OCI-LY7 (cell line): ENCODE data around the gene UTS2R. TPM values are rescaled to one million over a fixed set of nuclear protein-coding genes. Genes with fewer than 3 reads are reported as not detected.

Source experiments
- BruUV-seq: library from RNA; stranded (reverse); fragments of 400-500 nt; replicated peaks from 2 replicates; lab custom pipeline; 2021; lab: Mats Ljungman, UMichigan
- CTCF ChIA-PET: fragments of 300-600 bp; sonication (Branson Sonifier 250); formaldehyde crosslinking; loops from one replicate; lab custom pipeline; 2022; ENCODE audit warnings: antibody characterized with exemption; ENCODE audit not compliant: unreplicated experiment; lab: Charles Lee
- POLR2A ChIA-PET: fragments of 300-600 bp; sonication (Branson Sonifier 250); formaldehyde crosslinking; loops from one replicate; lab custom pipeline; 2022; ENCODE audit warnings: antibody characterized with exemption; lab: Charles Lee
- DNase-seq: peaks from one replicate; pipeline ENCODE4 v3.0.0-alpha.2; 2015; ENCODE audit warnings: low spot score
- H2AFZ ChIP-seq: fragments of 200-600 bp; sonication (generic), shearing (Covaris generic); 2 replicates; pipeline ENCODE4 v1.6.1; 2014; ENCODE audit warnings: mild to moderate bottlenecking, antibody characterized with exemption, low read length, moderate library complexity
- H3K27ac ChIP-seq: fragments of 200-600 bp; sonication (generic); 2 replicates; pipeline ENCODE4 v1.5.1; 2014; ENCODE audit warnings: mixed run types, low read depth, mild to moderate bottlenecking, moderate library complexity, low read length, inconsistent platforms; ENCODE audit not compliant: poor library complexity, severe bottlenecking
- H3K36me3 ChIP-seq: fragments of 200-600 bp; sonication (generic); 2 replicates; pipeline ENCODE4 v1.6.1; 2014; ENCODE audit warnings: mild to moderate bottlenecking, antibody characterized with exemption, low read length, moderate library complexity, mixed read lengths; ENCODE audit not compliant: insufficient read depth
- H3K4me1 ChIP-seq: fragments of 200-600 bp; sonication (generic); 2 replicates; pipeline ENCODE4 v1.5.1; 2014; ENCODE audit warnings: mild to moderate bottlenecking, low read length; ENCODE audit not compliant: insufficient read depth, poor library complexity, severe bottlenecking
- H3K4me2 ChIP-seq: fragments of 200-600 bp; sonication (generic); 2 replicates; pipeline ENCODE4 v1.6.1; 2014; ENCODE audit warnings: mild to moderate bottlenecking, low read length
- H3K4me3 ChIP-seq: fragments of 200-600 bp; sonication (generic); 2 replicates; pipeline ENCODE4 v1.5.1; 2014; ENCODE audit warnings: mild to moderate bottlenecking, low read depth, low read length; ENCODE audit not compliant: poor library complexity, severe bottlenecking
- H3K79me2 ChIP-seq: fragments of 200-600 bp; sonication (generic); 2 replicates; pipeline ENCODE4 v1.6.1; 2016; ENCODE audit warnings: low read depth, mild to moderate bottlenecking, low read length, moderate library complexity, mixed read lengths; ENCODE audit not compliant: insufficient read depth
- H3K9me2 ChIP-seq: fragments of 200-600 bp; sonication (generic); 2 replicates; pipeline ENCODE4 v1.6.1; 2016; ENCODE audit warnings: mild to moderate bottlenecking, low read length, mixed read lengths; ENCODE audit not compliant: insufficient read depth
- H3K9me3 ChIP-seq: fragments of 200-600 bp; sonication (generic); 2 replicates; pipeline ENCODE4 v1.6.1; 2014; ENCODE audit warnings: mild to moderate bottlenecking, mixed run types, low read length, mixed read lengths
- H4K20me1 ChIP-seq: fragments of 200-600 bp; sonication (generic); 2 replicates; pipeline ENCODE4 v1.6.1; 2014; ENCODE audit warnings: mild to moderate bottlenecking, antibody characterized with exemption, low read length, moderate library complexity, mixed read lengths; ENCODE audit not compliant: insufficient read depth
- EZH2phosphoT487 ChIP-seq: fragments of 200-600 bp; sonication (generic); IDR thresholded peaks from 2 replicates; pipeline ENCODE4 v1.6.1; 2018; ENCODE audit warnings: low read depth, borderline replicate concordance, mild to moderate bottlenecking, mixed run types, antibody characterized with exemption, low read length, moderate library complexity, mixed read lengths
- intact Hi-C: fragments of 100-400 bp; cut with micrococcal nuclease; formaldehyde crosslinking; loops from one replicate; pipeline ENCODE4 v1.10.0; 2022; ENCODE audit not compliant: unreplicated experiment
- total RNA-seq, 2 experiments: library from RNA; depleted of rRNA in 1 of 2; stranded (reverse); fragments of >200 nt in 1 of 2; shearing (Covaris generic) in 1 of 2; gene quantifications; 2 replicates each; pipeline ENCODE4 v1.2.3, GENCODE V29; 2014 to 2022
- TF ChIP-seq, protein P1 (sequence below): fragments of 200-600 bp; sonication (generic); conservative IDR thresholded peaks from 2 replicates; pipeline ENCODE4 v1.5.1; 2014; ENCODE audit warnings: mild to moderate bottlenecking, antibody characterized with exemption, low read length, moderate library complexity, mixed read lengths

Gene UTS2R
- total RNA-seq, 2 experiments from 2014 or later, result 17.4 to 36.3 TPM

DNA sequence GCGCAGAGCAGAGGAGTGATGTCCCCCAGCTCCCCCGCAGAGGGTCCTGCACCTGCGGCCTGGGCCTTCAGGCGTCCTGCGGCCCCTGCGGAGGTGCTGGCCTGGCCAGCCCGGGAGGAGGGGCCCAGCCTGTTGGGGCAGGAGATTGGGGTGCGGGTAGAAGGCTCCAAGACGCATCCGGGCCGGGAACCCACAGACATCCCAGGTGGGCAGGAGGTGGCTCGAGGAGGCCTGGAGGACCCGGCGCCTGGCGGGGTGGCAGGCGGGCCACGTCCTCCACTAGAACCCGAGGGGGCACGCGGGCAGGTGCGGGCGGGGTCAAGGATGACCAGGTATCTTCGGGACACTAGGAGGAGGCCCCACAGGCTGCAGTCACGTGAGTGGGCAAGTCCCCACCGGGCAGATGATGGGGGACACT is 37.4 kb upstream of the UTS2R start:
- no peaks in the 10 kb centered on the region for H3K9me3 ChIP-seq
- intact Hi-C loops, result no loop called here
- H2AFZ ChIP-seq, result peak overlapping the region; percentile 76; the same call in 1 of the 2 replicates

DNA sequence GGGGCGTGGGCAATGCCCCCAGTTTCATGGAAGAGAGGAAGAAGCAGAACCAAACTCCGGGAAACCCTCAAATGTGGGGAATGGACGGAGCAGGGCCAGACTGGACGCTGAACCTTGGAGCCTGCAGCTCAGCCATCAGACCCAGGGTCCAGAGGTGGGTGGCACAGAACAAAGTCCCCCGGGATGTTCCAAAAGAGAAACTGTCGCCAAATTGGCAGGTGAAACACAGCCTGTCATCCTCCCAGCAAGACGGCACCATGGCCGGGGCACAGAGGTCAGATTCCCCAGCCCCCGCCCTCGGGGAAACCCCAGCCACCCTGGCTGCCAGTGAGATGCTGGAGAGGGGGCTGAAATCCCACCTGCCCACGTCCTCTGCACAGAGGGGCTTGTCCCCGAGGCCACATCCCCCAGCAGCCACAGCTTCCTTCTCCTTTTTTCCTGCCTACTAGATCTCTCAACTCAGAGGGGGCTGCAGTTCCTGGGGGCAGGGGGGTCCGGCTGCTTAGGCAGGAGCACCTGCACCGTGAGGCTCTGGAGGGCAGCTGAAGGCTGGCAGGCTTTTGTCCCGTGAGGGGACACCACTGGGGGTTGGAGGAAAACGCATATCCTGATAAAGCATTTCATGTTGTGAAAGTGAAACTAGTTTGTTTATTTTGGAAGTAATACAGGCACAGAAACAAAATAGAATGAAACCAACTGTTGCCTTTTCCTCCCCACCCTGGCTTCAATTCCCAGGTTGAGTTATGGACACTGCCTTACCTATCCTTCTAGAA is 36.8 kb upstream of the UTS2R start:
- ChIA-PET CTCF (interaction anchor here (0.6 kb wide), 1 partner anchor 17 kb away, joined by 6 read pairs; the partner anchor contains the start of gene CD7), POLR2A (interaction anchor here (0.6 kb wide), 1 partner anchor 34 kb away, joined by 5 read pairs; no protein-coding TSS in a partner anchor)
- peak; percentile 49 for DNase-seq
- Histone ChIP-seq H3K4me2 (peak overlapping the region; percentile 68), H2AFZ (peak overlapping the region; percentile 76), H3K79me2 (no peaks in the 10 kb centered on the region), H3K4me1 (peaks cover 26% of the 10 kb centered on the region), H3K36me3 (no peaks in the 10 kb centered on the region), H3K9me2 (no peaks in the 10 kb centered on the region), H3K27ac (no peak overlapping the region), H3K4me3 (peak overlapping the region; percentile 57), H3K9me3 (no peaks in the 10 kb centered on the region), H4K20me1 (no peaks in the 10 kb centered on the region)
- intact Hi-C loops, result no loop called here
- BruUV-seq, result no TSS peak
- TF ChIP-seq EZH2phosphoT487, result no peak
- TF ChIP-seq, protein P1, sequence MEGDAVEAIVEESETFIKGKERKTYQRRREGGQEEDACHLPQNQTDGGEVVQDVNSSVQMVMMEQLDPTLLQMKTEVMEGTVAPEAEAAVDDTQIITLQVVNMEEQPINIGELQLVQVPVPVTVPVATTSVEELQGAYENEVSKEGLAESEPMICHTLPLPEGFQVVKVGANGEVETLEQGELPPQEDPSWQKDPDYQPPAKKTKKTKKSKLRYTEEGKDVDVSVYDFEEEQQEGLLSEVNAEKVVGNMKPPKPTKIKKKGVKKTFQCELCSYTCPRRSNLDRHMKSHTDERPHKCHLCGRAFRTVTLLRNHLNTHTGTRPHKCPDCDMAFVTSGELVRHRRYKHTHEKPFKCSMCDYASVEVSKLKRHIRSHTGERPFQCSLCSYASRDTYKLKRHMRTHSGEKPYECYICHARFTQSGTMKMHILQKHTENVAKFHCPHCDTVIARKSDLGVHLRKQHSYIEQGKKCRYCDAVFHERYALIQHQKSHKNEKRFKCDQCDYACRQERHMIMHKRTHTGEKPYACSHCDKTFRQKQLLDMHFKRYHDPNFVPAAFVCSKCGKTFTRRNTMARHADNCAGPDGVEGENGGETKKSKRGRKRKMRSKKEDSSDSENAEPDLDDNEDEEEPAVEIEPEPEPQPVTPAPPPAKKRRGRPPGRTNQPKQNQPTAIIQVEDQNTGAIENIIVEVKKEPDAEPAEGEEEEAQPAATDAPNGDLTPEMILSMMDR, result no peak

More for the DNA sequence above, 37.4 kb upstream of the UTS2R start:
- H3K36me3 ChIP-seq, result no peaks in the 10 kb centered on the region
- no peak for DNase-seq
- BruUV-seq, result no TSS peak
- CTCF ChIA-PET, result interaction anchor here (0.6 kb wide), 1 partner anchor 17 kb away, joined by 6 read pairs; the partner anchor contains the start of gene CD7
- no peaks in the 10 kb centered on the region for H3K79me2 ChIP-seq
- TF ChIP-seq, protein P1, result no peak
- no peak for TF ChIP-seq EZH2phosphoT487
- H3K27ac ChIP-seq, result no peak overlapping the region
- peaks cover 26% of the 10 kb centered on the region for H3K4me1 ChIP-seq
- no peaks in the 10 kb centered on the region for H3K9me2 ChIP-seq
- POLR2A ChIA-PET, result interaction anchor here (0.6 kb wide), 1 partner anchor 34 kb away, joined by 5 read pairs; no protein-coding TSS in a partner anchor
- H4K20me1 ChIP-seq, result no peaks in the 10 kb centered on the region
- peak overlapping the region; percentile 57 for H3K4me3 ChIP-seq
- peak overlapping the region; percentile 68 for H3K4me2 ChIP-seq
